Stomach smooth muscle (tissue), 2 donors: ENCODE data around the gene CDK14.

Source experiments
- H3K27ac ChIP-seq: one replicate; pipeline ENCODE4 v1.7.0; 2013; ENCODE audit warnings: mild to moderate bottlenecking, low read length, inconsistent platforms
- H3K27me3 ChIP-seq, 2 donors: one replicate each; pipeline ENCODE4 v1.7.0; 2013; ENCODE audit warnings: low read length in 2 of 2; ENCODE audit not compliant: insufficient read depth in 2 of 2, control insufficient read depth in 1 of 2
- H3K36me3 ChIP-seq, 2 donors: one replicate each; pipeline ENCODE4 v1.7.0; 2013; ENCODE audit warnings: low read length in 2 of 2; ENCODE audit not compliant: control insufficient read depth in 2 of 2, insufficient read depth in 2 of 2
- H3K4me1 ChIP-seq: one replicate; pipeline ENCODE4 v1.7.0; 2013; ENCODE audit warnings: low read length; ENCODE audit not compliant: control insufficient read depth, insufficient read depth
- H3K4me3 ChIP-seq, 2 donors: one replicate each; pipeline ENCODE4 v1.7.0; 2013; ENCODE audit warnings: low read length in 2 of 2
- H3K9ac ChIP-seq, 2 donors: one replicate each; pipeline ENCODE4 v1.7.0; 2013; ENCODE audit warnings: low read length in 2 of 2, mild to moderate bottlenecking in 1 of 2
- H3K9me3 ChIP-seq, 2 donors: one replicate each; pipeline ENCODE4 v1.7.0; 2013; ENCODE audit warnings: low read length in 2 of 2; ENCODE audit not compliant: control insufficient read depth in 2 of 2
- donor health status: healthy.
- donor health status: Pancreatic carcinoma.

Gene CDK14

GRCh38 chr7:91249506-91250233 is 653.5 kb downstream of the CDK14 start:
- Histone ChIP-seq H3K36me3 (no peaks in the 10 kb centered on the region), H3K27ac (no peak overlapping the region), H3K4me1 (no peaks in the 10 kb centered on the region), H3K9me3 (no peaks in the 10 kb centered on the region), H3K27me3 (no peaks in the 10 kb centered on the region), H3K9ac (no peak overlapping the region), H3K4me3 (no peak overlapping the region)

- no peak overlapping the region for H3K4me3 ChIP-seq
- no peak overlapping the region for H3K9ac ChIP-seq
- H3K36me3 ChIP-seq: no peaks in the 10 kb centered on the region
- H3K27ac ChIP-seq: no peak overlapping the region
- no peaks in the 10 kb centered on the region for H3K27me3 ChIP-seq
- no peaks in the 10 kb centered on the region for H3K4me1 ChIP-seq
- H3K9me3 ChIP-seq: no peaks in the 10 kb centered on the region
Observed at GRCh38 chr7:91250706-91251105, 654.6 kb downstream of the CDK14 start.

GRCh38 chr7:91251877-91252276 is 655.8 kb downstream of the CDK14 start:
- no peak overlapping the region for H3K4me3 ChIP-seq
- H3K4me1 ChIP-seq: no peaks in the 10 kb centered on the region
- H3K36me3 ChIP-seq: no peaks in the 10 kb centered on the region
- no peaks in the 10 kb centered on the region for H3K9me3 ChIP-seq
- no peaks in the 10 kb centered on the region for H3K27me3 ChIP-seq
- no peak overlapping the region for H3K27ac ChIP-seq
- H3K9ac ChIP-seq: no peak overlapping the region
